H1 (cell line): ENCODE measurements around the gene STIMATE. TPM values are rescaled to one million over a fixed set of nuclear protein-coding genes. Genes with fewer than 3 reads are reported as not detected.

ENCODE experiments used
- CTCF ChIA-PET: fragments of 300-600 bp; sonication (Branson Sonifier 250); formaldehyde crosslinking; loops from one replicate; lab custom pipeline; 2021; ENCODE audit not compliant: partially characterized antibody; lab: Charles Lee
- POLR2A ChIA-PET: fragments of 300-600 bp; sonication (Branson Sonifier 250); formaldehyde crosslinking; loops from one replicate; lab custom pipeline; 2021; ENCODE audit warnings: inconsistent platforms; ENCODE audit not compliant: partially characterized antibody; lab: Charles Lee
- DNase-seq, 2 experiments: peaks; one replicate each; pipeline versions ENCODE4 v3.0.0 to v3.0.0-alpha.2; 2010 to 2022; ENCODE audit warnings: low spot score in 2 of 2, low read depth in 1 of 2, mixed read lengths in 1 of 2
- FAIRE-seq: peaks from 2 replicates; lab custom pipeline; 2011; peaks lifted over from hg19 to GRCh38; lab: Jason Lieb, UNC
- H2AFZ ChIP-seq: 2 replicates; pipeline ENCODE4 v1.8.1; 2012; ENCODE audit warnings: low read length, inconsistent platforms
- H2AK5ac ChIP-seq: 2 replicates; pipeline ENCODE4 v1.6.1; 2013; ENCODE audit warnings: low read depth, low read length
- H2BK120ac ChIP-seq: replicated peaks from 2 replicates; pipeline ENCODE3; 2013; ENCODE audit warnings: low read depth, low read length, inconsistent platforms
- H2BK12ac ChIP-seq: 2 replicates; pipeline ENCODE4 v1.6.1; 2013; ENCODE audit warnings: low read depth, low read length
- H2BK15ac ChIP-seq: 2 replicates; pipeline ENCODE4 v1.6.1; 2013; ENCODE audit warnings: low read length
- H2BK20ac ChIP-seq: 2 replicates; pipeline ENCODE4 v1.6.1; 2013; ENCODE audit warnings: low read length
- H2BK5ac ChIP-seq: 2 replicates; pipeline ENCODE4 v1.6.1; 2013; ENCODE audit warnings: low read depth, low read length
- H3K14ac ChIP-seq: 2 replicates; pipeline ENCODE4 v1.6.1; 2013; ENCODE audit warnings: inconsistent platforms; ENCODE audit not compliant: insufficient read length
- H3K18ac ChIP-seq: 2 replicates; pipeline ENCODE4 v1.6.1; 2013; ENCODE audit warnings: low read length; ENCODE audit errors: extremely low read depth
- H3K23ac ChIP-seq: 2 replicates; pipeline ENCODE4 v1.6.1; 2013; ENCODE audit warnings: inconsistent platforms; ENCODE audit not compliant: insufficient read length
- H3K23me2 ChIP-seq: 2 replicates; pipeline ENCODE4 v1.6.1; 2013; ENCODE audit warnings: low read depth, low read length
- H3K27ac ChIP-seq: 2 replicates; pipeline ENCODE4 v1.6.1; 2011; ENCODE audit warnings: low read depth, low read length, inconsistent platforms
- H3K27me3 ChIP-seq, 4 experiments: replicated peaks in 1 of 4; 1 replicate in 1 of 4; 2 replicates in 3 of 4; pipeline versions ENCODE4 v1.6.1 to v1.8.1; 2011 to 2013; ENCODE audit warnings: low read length in 3 of 4, mild to moderate bottlenecking in 3 of 4, inconsistent platforms in 2 of 4, mixed read lengths in 2 of 4, moderate library complexity in 1 of 4; ENCODE audit not compliant: control insufficient read depth in 3 of 4, insufficient read depth in 3 of 4; ENCODE audit errors: extremely low read depth in 1 of 4
- H3K36me3 ChIP-seq, 4 experiments: 2 replicates each; pipeline versions ENCODE4 v1.6.1 to v1.8.1; 2011 to 2013; ENCODE audit warnings: mild to moderate bottlenecking in 4 of 4, low read length in 3 of 4, moderate library complexity in 2 of 4, control low read depth in 1 of 4, inconsistent platforms in 1 of 4; ENCODE audit not compliant: insufficient read depth in 4 of 4, control insufficient read depth in 2 of 4
- H3K4ac ChIP-seq: replicated peaks from 2 replicates; pipeline ENCODE3; 2013; ENCODE audit warnings: low read length, low read depth, mixed read lengths, inconsistent platforms; ENCODE audit not compliant: insufficient read length
- H3K4me1 ChIP-seq, 4 experiments: replicated peaks in 1 of 4; 1 replicate in 1 of 4; 2 replicates in 3 of 4; pipeline versions ENCODE4 v1.6.1 to v1.8.1; 2011 to 2013; ENCODE audit warnings: low read length in 3 of 4, inconsistent platforms in 2 of 4, mixed read lengths in 1 of 4; ENCODE audit not compliant: insufficient read depth in 4 of 4, control insufficient read depth in 3 of 4
- H3K4me2 ChIP-seq, 2 experiments: 2 replicates each; pipeline versions ENCODE4 v1.6.1 to v1.8.1; 2011 to 2013; ENCODE audit warnings: low read depth in 2 of 2, low read length in 2 of 2, control low read depth in 1 of 2, inconsistent platforms in 1 of 2, mild to moderate bottlenecking in 1 of 2; ENCODE audit not compliant: insufficient read depth in 1 of 2
- H3K4me3 ChIP-seq, 4 experiments: fragments of 200-600, 300-600 bp in 1 of 4; sonication (generic), shearing (Covaris generic), sonication (Bioruptor Twin) in 1 of 4; 2 replicates each; pipeline versions ENCODE4 v1.5.1 to v1.8.1; 2011 to 2016; ENCODE audit warnings: low read length in 4 of 4, low read depth in 3 of 4, control low read depth in 2 of 4, inconsistent platforms in 2 of 4, mild to moderate bottlenecking in 2 of 4, mixed read lengths in 1 of 4, moderate library complexity in 1 of 4; ENCODE audit not compliant: insufficient read depth in 2 of 4; ENCODE audit errors: extremely low read depth in 1 of 4
- H3K56ac ChIP-seq: replicated peaks from 2 replicates; pipeline ENCODE3; 2013; ENCODE audit warnings: low read depth, mild to moderate bottlenecking, mixed read lengths, low read length, inconsistent platforms; ENCODE audit not compliant: insufficient read length
- H3K79me1 ChIP-seq: 2 replicates; pipeline ENCODE4 v1.6.1; 2013; ENCODE audit warnings: low read depth, low read length, control low read depth
- H3K79me2 ChIP-seq, 2 experiments: 2 replicates each; pipeline versions ENCODE4 v1.6.1 to v1.8.1; 2012 to 2013; ENCODE audit warnings: low read length in 2 of 2, mild to moderate bottlenecking in 2 of 2, inconsistent platforms in 1 of 2; ENCODE audit not compliant: insufficient read depth in 2 of 2, control insufficient read depth in 1 of 2
- H3K9ac ChIP-seq, 4 experiments: replicated peaks in 1 of 4; 1 replicate in 1 of 4; 2 replicates in 3 of 4; pipeline versions ENCODE4 v1.6.1 to v1.8.1; 2011 to 2013; ENCODE audit warnings: low read depth in 3 of 4, low read length in 3 of 4, control low read depth in 2 of 4, mild to moderate bottlenecking in 2 of 4, moderate library complexity in 2 of 4, inconsistent platforms in 1 of 4; ENCODE audit errors: extremely low read depth in 1 of 4
- H3K9me3 ChIP-seq, 2 experiments: 2 replicates each; pipeline versions ENCODE4 v1.6.1 to v1.8.1; 2012 to 2013; ENCODE audit warnings: mild to moderate bottlenecking in 2 of 2, moderate library complexity in 2 of 2, control low read depth in 1 of 2, inconsistent platforms in 1 of 2, low read depth in 1 of 2, low read length in 1 of 2, mixed read lengths in 1 of 2; ENCODE audit not compliant: insufficient read depth in 2 of 2
- H4K20me1 ChIP-seq, 2 experiments: replicated peaks in 1 of 2; 2 replicates each; pipeline versions ENCODE3 to v1.8.1; 2011 to 2013; ENCODE audit warnings: inconsistent platforms in 2 of 2, low read length in 2 of 2, mild to moderate bottlenecking in 1 of 2; ENCODE audit not compliant: insufficient read depth in 2 of 2, control insufficient read depth in 1 of 2
- H4K5ac ChIP-seq: 2 replicates; pipeline ENCODE4 v1.6.1; 2013; ENCODE audit warnings: low read length, low read depth, mixed read lengths, inconsistent platforms; ENCODE audit not compliant: insufficient read length
- H4K8ac ChIP-seq: 2 replicates; pipeline ENCODE4 v1.8.0; 2013; ENCODE audit warnings: mild to moderate bottlenecking, moderate library complexity, low read length, inconsistent platforms; ENCODE audit not compliant: insufficient read depth; ENCODE audit errors: extremely low read depth
- H4K91ac ChIP-seq: replicated peaks from 2 replicates; pipeline ENCODE3; 2013; ENCODE audit warnings: low read length, mixed read lengths, inconsistent platforms; ENCODE audit not compliant: insufficient read length
- ASH2L ChIP-seq: fragments of 200-600, 300-600 bp; sonication (generic); IDR thresholded peaks from one replicate; pipeline ENCODE4 v1.7.1; 2017; ENCODE audit warnings: low read length
- CHD2 ChIP-seq: IDR thresholded peaks from 2 replicates; pipeline ENCODE4 v1.6.1; 2012; ENCODE audit warnings: low read length, improper control_type of control experiment
- CTCF ChIP-seq, 3 experiments: IDR thresholded peaks; 1 replicate in 2 of 3; 2 replicates in 1 of 3; pipeline versions ENCODE4 v1.5.1 to v1.6.1; 2011; ENCODE audit warnings: low read length in 3 of 3, mild to moderate bottlenecking in 3 of 3, inconsistent platforms in 2 of 3, low read depth in 1 of 3, moderate library complexity in 1 of 3; ENCODE audit not compliant: insufficient read depth in 1 of 3; ENCODE audit errors: control extremely low read depth in 1 of 3
- GABPA ChIP-seq: IDR thresholded peaks from 2 replicates; pipeline ENCODE4 v1.6.1; 2011; ENCODE audit warnings: mild to moderate bottlenecking, low read length, moderate library complexity, borderline replicate concordance; ENCODE audit not compliant: insufficient read depth
- KDM5A ChIP-seq: fragments of 200-600 bp; IDR thresholded peaks from 2 replicates; pipeline ENCODE4 v1.7.1; 2012; ENCODE audit warnings: mild to moderate bottlenecking, low read length, inconsistent platforms, mixed read lengths
- POU5F1 ChIP-seq: IDR thresholded peaks from 2 replicates; pipeline ENCODE4 v1.6.1; 2011; ENCODE audit warnings: low read depth, mild to moderate bottlenecking, low read length, moderate library complexity
- RAD21 ChIP-seq, 2 experiments: IDR thresholded peaks in 1 of 2; conservative IDR thresholded peaks in 1 of 2; 2 replicates each; pipeline ENCODE4 v1.6.1; 2011; ENCODE audit warnings: low read depth in 2 of 2, low read length in 2 of 2, improper control_type of control experiment in 1 of 2, inconsistent platforms in 1 of 2, mild to moderate bottlenecking in 1 of 2, moderate library complexity in 1 of 2
- SUZ12 ChIP-seq: fragments of 200-600 bp; sonication (generic); IDR thresholded peaks from 2 replicates; pipeline ENCODE4 v1.6.1; 2012; ENCODE audit warnings: mild to moderate bottlenecking, inconsistent platforms, low read length, moderate library complexity, mixed read lengths
- WGBS, 2 experiments: shearing (Covaris generic) in 1 of 2; methylation state at CpG; one replicate each; pipeline versions ENCODE4 v1.1.6 to v1.1.7; 2013 to 2015; ENCODE audit warnings: low lambda C conversion rate in 2 of 2, mixed read lengths in 2 of 2, inconsistent platforms in 1 of 2, low coverage in 1 of 2, missing lambda C conversion rate in 1 of 2; ENCODE audit not compliant: insufficient replicate concordance in 2 of 2, insufficient coverage in 1 of 2, insufficient read length in 1 of 2; ENCODE audit errors: extremely low coverage in 1 of 2, missing lambda C conversion rate in 1 of 2; 5-methylcytosine and 5-hydroxymethylcytosine counted together
- polyA plus RNA-seq, 7 experiments: library from polyadenylated mRNA; depleted of rRNA in 3 of 7; stranded (reverse) in 5 of 7; unstranded in 2 of 7; fragments of >200 nt in 5 of 7; fragments of 200-250 nt in 2 of 7; gene quantifications; 1 replicate in 5 of 7; 2 replicates in 1 of 7; 4 replicates in 1 of 7; pipeline versions ENCODE4 v1.2.1 to v1.2.3, GENCODE V29; 2011 to 2013; ENCODE audit warnings: missing spikeins in 2 of 7, mixed read lengths in 2 of 7
- total RNA-seq: library from RNA; stranded (reverse); fragmentation: NEBNext Ultra II Directional; extraction: Animal tissue kit (Norgen Biotek cat#: 25700); gene quantifications from 2 replicates; pipeline ENCODE4 v1.2.1, GENCODE V29; 2021

STIMATE gene
- total and polyA plus RNA-seq, 2 of the 8 experiments (the other 6 are each of a cell fraction or from before 2014, with no cell fraction given): 17.5 to 22.1 TPM

GRCh38 chr3:52798978-52799476 is 98.3 kb downstream of the STIMATE start:
- H3K4ac ChIP-seq: no peak overlapping the region
- H2BK120ac ChIP-seq: no peak overlapping the region
- H3K9ac ChIP-seq: no peak overlapping the region
- H4K91ac ChIP-seq: no peak overlapping the region
- H3K79me1 ChIP-seq: no peaks in the 10 kb centered on the region
- H3K27me3 ChIP-seq: no peaks in the 10 kb centered on the region
- H3K9me3 ChIP-seq: no peaks in the 10 kb centered on the region
- no peak overlapping the region for H3K4me2 ChIP-seq
- H3K27ac ChIP-seq: no peak overlapping the region
- no peak overlapping the region for H2BK5ac ChIP-seq
- no peak overlapping the region for H3K4me3 ChIP-seq
- peak; percentile 44 to 87 for DNase-seq
- H3K56ac ChIP-seq: no peak overlapping the region
- no peaks in the 10 kb centered on the region for H3K23me2 ChIP-seq
- no peak overlapping the region for H3K18ac ChIP-seq
- no peaks in the 10 kb centered on the region for H3K4me1 ChIP-seq
- H3K36me3 ChIP-seq: no peaks in the 10 kb centered on the region
- TF ChIP-seq POU5F1 (no peak), GABPA (peak; percentile 24; the same call in 1 of the 2 replicates), SUZ12 (no peak), KDM5A (no peak), ASH2L (no peak), CTCF (IDR thresholded peaks at IDR 0.05; ENCODE audit: control extremely low read depth in 1 of 3, insufficient read depth in 1 of 3, low read depth in 1 of 3, low read length in 3 of 3) (peak in 2 of 3 experiments; percentile 74 to 86; a peak in 3 of 4 replicates), RAD21 (IDR thresholded peaks at IDR 0.05 in 1 of 2, conservative IDR thresholded peaks at IDR 0.05 in 1 of 2; ENCODE audit: low read depth in 2 of 2, low read length in 2 of 2) (peak; percentile 60 to 64), CHD2 (no peak)
- TF ChIP-seq, all 59 proteins: peak for 3
- Histone ChIP-seq H3K23ac (no peak overlapping the region), H4K5ac (no peak overlapping the region), H3K79me2 (no peaks in the 10 kb centered on the region), H2AFZ (peak overlapping the region; percentile 9; the same call in 1 of the 2 replicates), H2BK20ac (no peak overlapping the region), H2AK5ac (no peak overlapping the region), H2BK12ac (no peak overlapping the region), H2BK15ac (no peak overlapping the region), H4K20me1 (peaks cover 0 to 2% of the 10 kb centered on the region in 2 experiments), H4K8ac (no peak overlapping the region), H3K14ac (no peak overlapping the region)
- 66% methylated on average over 14 of the region's 14 CpGs; no CpG with 5 or more reads in 1 of the 2 experiments for WGBS, 2 experiments
- peak; percentile 93 for FAIRE-seq
- CTCF ChIA-PET: interaction anchor here (0.5 to 6.9 kb wide), 26 partner anchors 9 to 349 kb away, joined by 3 to 86 read pairs (median 6); partner anchors contain the start of genes ITIH1, MUSTN1 and NEK4
- POLR2A ChIA-PET: interaction anchor here (0.6 to 1.9 kb wide), 3 partner anchors 9 to 28 kb away, joined by 3 to 6 read pairs (median 4); partner anchors contain the start of gene NEK4
